OCI-LY1 (cell line): ENCODE measurements around the gene S1PR4.

ENCODE experiments used
- EZH2 ChIP-seq: fragments of 200-600 bp; sonication (generic), shearing (Covaris generic); IDR thresholded peaks from 2 replicates; pipeline ENCODE4 v1.8.0; 2017; ENCODE audit warnings: borderline replicate concordance, mixed run types, mild to moderate bottlenecking, antibody characterized with exemption, low read length, moderate library complexity, mixed read lengths
- TF ChIP-seq, protein P1 (sequence below): fragments of 200-600 bp; sonication (generic), shearing (Covaris generic); IDR thresholded peaks from 2 replicates; pipeline ENCODE4 v1.5.1; 2017; ENCODE audit warnings: mild to moderate bottlenecking, antibody characterized with exemption, low read length, moderate library complexity, mixed read lengths

DNA sequence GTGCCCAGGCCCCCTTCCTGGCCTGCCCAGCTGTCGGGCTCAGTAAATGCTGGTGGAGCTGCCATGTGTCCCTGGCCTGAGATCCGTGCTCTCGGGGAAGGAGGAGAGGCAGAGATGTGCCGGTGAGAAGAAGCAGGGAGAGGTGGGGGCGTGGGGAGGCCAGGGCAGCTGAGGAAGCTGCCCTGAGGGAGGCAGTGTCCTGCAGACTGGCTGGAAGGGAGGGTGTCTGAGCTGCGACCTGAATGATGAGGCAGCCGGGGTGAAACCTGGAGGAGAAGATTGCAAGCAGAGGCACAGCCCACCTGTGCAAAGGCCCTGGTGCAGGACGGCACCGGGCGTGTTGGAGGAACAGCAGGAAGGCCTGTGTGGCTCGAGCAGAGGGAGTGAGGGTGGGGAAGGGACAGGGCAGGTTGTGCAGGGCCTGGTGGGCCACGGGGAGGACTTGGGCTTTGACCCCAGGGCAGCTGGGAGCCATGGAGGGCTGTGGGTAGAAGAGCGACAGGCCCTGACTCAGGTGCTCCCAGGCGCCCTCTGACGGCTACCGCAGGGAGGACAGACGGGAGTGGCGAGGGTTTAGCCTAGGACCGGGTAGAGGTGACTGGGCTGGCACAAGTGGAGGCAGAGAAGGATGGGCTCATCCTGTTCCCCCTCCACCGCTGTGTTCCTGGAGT is 31.9 kb downstream of the S1PR4 start:
- TF ChIP-seq, protein P1, sequence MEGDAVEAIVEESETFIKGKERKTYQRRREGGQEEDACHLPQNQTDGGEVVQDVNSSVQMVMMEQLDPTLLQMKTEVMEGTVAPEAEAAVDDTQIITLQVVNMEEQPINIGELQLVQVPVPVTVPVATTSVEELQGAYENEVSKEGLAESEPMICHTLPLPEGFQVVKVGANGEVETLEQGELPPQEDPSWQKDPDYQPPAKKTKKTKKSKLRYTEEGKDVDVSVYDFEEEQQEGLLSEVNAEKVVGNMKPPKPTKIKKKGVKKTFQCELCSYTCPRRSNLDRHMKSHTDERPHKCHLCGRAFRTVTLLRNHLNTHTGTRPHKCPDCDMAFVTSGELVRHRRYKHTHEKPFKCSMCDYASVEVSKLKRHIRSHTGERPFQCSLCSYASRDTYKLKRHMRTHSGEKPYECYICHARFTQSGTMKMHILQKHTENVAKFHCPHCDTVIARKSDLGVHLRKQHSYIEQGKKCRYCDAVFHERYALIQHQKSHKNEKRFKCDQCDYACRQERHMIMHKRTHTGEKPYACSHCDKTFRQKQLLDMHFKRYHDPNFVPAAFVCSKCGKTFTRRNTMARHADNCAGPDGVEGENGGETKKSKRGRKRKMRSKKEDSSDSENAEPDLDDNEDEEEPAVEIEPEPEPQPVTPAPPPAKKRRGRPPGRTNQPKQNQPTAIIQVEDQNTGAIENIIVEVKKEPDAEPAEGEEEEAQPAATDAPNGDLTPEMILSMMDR = peak; percentile 70
- TF ChIP-seq EZH2 = no peak
